HG03135 (cell line): ENCODE results near the gene SEMA6B.
"Not testable (repeated sequence)": the region's sequence is repeated elsewhere in the genome, so short reads cannot be mapped to it uniquely, and the experiment has no call there.

Experiments used
- ATAC-seq: cut with Tn5 transposase; IDR thresholded peaks from one replicate; pipeline ENCODE4 v1.9.1; 2021; ENCODE audit warnings: mild to moderate bottlenecking, moderate library complexity; ENCODE audit not compliant: unreplicated experiment

SEMA6B gene

DNA sequence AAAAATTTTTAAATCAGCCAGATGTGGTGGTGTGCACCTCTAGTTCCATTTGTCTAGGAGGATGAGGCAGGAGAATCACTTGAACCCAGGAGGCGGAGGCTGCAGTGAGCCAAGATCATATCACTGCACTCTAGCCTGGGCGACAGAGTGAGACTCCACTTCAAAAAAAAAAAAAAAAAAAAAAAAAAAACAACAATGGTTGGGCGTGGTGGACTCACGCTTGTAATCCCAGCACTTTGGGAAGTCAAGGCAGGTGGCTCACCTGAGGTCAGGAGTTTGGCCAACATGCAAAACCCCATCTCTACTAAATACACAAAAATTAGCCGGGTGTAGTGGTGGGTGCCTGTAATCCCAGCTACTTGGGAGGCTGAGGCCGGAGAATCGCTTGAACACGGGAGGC lies 32.1 kb downstream of the SEMA6B start:
- ATAC-seq: not testable (repeated sequence)

GRCh38 chr19:4525563-4526002 lies 33.9 kb downstream of the SEMA6B start:
- no peak for ATAC-seq

DNA sequence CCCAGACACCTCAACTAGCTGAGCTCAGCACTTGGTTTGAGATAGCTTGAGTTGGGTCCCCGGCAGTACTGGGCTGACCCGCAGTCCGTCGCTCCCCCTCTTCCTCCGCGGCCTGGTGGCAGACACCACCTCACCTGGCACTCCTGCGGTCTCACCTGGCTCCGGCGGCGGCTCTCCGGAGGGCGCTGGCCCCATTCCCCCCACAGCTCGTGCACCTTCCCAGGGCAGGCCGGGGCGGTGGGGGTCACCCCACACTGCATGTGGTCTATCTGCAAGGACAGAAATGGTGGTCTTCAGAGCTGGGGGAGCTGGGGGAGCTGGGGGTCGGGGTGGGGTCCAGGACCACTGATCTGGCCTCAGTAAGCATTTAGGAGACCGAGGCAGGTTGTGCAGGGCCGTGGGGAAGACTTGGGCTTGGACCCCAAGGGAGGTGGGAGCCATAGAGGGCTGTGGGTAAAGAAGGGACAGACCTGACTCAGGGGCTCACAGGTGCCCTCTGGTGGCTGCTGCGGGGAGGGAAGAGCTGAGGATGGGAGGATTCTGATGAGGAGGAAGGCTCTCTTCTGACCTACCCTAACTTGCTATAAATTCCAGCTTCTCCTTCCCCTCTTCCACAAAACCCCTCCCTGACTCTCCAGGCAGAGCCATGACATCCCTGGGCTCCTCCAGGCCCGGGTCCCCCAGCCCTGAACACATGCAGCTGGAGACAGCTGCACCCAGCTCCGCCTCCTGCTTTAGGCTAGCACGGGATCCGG lies 34.5 kb downstream of the SEMA6B start:
- ATAC-seq: no peak

DNA sequence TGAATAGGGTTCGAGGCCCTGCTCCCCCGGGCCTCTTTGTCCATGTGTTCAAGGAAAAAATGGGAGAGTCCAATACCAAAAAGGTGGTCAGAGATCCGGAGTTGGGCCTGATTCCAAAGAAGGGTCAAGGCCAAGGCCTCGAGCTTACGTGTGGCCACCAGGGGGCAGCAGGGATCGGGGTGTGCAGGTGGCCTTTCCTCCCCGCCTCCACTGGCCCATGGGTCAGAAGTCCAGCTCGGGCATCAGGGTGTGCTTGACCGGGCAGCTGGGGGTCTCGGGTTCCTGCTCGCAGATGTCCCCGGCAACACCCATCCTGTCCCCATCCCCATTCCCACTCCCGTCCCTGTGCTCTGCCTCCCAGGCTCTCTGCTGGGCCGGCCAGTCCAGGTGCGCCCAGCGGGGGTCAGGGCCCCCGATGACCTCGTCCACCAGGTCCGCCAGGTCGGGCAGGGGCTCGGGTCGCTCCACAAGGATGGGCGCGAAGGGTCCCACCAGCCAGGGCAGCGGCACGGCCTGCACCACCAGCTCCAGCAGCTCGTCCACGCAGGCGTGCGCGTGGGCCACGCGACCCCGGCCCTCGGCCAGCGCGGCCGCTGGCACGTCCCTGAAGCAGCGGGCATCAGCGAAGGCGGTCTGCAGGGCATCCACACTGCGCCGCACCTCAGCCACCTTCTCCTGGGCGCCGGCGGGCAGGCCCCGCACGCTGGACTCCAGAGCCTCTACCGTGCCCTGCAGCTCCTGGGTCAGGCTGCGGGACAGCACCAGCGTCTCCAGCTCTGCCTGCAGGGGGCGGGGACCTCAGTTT lies 36.0 kb downstream of the SEMA6B start:
- no peak for ATAC-seq

DNA sequence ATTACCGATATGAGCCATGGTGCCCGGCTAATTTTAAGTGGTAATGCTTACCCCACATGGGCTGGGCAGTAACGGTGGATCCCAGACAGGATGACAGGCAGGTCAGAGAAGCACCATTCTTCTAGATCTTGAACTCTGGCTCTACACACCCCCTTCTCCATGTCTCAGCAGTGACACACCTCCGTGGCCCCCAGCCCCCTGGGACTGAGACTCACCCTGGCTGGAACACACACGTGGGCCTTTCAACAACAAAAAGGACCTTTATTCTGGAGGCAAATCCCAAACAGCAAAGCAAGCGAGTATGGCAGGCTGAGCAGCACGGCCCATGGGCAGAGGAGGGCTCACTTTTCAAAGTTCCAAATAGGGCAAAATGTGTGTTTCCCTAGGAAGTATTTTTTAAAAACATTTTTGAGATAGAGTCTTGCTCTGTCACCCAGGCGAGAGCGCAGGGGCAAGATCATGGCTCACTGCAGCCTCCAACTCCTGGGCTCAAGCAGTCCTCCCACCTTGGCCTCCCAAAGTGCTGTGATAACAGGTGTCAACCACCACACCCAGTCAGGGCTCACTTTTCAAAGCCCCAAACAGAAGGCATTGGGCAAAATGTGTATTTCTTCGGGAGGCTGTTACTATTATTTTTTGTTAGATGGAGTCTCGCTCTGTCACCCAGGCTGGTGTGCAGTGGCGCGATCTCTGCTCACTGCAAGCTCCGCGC lies 37.0 kb downstream of the SEMA6B start:
- ATAC-seq: no peak

DNA sequence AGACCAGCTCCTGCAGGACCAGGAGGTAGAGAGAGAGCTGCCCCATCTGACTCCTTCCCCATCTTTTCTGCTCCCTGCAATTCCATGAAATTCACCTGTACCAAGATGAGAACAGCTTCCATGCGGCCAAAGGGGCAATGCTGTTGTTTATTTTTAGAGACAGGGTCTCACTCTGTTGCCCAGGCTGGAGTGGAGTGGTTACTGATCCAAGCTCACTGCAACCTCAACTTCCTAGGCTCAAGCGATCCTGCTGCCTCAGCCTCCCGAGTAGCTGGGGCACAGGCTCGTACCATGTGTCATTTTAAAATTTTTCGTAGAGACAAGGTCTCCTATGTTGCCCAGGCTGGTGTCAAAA lies 37.6 kb downstream of the SEMA6B start:
- ATAC-seq: no peak

DNA sequence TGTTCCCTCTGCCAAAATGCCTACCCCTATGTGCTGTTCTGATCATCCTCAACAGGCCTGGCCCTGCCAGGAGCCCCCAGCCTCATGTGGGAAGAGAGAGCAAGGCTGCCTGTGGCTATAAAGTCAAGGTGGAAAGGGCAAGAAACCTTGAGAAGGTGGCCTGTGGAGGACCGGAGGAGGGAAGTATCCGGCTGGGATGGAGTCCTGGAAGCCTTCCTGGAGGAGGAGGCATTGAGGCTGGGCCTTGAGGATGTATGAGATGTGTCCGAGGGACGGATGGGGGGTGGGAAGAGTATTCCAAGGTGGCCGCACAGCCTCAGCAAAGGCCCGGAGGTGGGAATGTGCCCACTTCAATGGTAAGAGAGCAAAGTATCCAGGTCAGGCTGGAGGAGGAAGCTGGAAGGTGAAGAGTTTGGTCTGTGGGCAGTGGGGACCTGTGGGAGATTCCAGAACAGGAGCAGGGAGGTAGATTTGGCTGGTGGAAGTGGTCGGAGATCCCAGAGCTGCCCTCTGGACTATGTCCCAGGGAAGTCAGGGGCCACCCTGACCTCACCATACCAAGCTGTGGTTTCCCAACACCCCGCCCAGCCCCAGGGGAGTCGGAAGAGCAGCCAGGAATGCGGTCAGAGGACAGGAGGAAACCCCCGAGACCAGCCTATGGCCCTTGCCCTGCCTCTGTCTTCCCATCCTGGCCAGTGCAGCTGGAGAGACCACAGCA lies 38.2 kb downstream of the SEMA6B start:
- ATAC-seq: no peak

DNA sequence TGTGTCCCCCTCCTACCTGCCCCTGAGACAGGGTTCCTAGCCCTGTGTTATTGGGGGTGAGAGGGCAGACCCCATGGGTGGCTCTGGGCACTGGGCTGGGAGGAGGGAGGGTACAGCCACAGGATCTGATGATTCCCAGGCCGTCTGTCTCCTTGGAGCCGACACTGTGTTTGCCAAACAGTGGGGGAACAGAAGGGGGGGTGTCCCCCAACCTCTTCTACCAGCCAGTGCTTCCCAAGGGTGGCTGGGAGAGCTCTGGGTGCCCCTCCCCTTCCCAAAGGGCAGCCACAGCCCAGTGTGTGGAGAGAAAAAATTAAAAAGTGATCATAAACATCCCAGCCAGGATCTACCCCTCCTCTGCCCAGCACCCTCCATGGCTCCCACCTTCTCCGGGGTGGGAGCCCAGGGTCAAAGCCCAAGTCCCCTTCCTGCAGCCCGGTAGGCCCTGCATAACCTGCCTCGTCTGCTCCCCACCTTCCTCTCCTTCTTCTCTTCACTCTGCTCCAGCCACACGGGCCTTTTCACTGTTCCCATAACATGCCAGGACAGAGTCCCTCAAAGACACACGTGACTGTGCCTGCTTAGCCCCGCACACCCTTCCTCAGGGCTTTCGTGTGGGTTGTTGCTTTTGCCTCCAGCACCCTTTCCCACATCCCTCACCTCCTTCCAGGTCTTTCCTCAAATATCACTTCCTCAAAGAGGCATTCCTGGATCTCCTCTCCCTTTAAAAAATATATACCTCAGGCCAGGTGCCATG lies 39.8 kb downstream of the SEMA6B start:
- no peak for ATAC-seq

DNA sequence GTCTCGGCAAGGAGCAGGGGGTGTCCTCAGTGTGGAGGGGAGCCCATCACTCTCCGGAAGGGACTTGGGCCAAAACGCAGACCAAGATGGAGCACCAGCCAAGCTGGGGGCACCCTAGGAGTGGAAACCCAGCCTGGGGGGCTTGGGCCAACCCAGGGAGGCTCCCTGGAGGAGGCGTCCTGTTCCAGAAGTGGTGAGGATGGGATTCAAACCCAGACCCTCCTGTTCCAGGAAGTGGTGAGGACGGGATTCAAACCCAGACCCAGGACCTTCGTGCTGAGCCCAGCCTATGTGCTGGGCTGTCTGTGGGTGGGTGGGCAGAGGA lies 40.4 kb downstream of the SEMA6B start:
- no peak for ATAC-seq

GRCh38 chr19:4518345-4519171 lies 40.9 kb downstream of the SEMA6B start, which contains the start of gene PLIN4:
Gene PLIN4, minus strand, starts transcription at chr19:4518486. Its CDS starts 214 bp downstream, at chr19:4518272.
- ATAC-seq: no peak

- no peak for ATAC-seq
Observed at GRCh38 chr19:4517451-4518057, 41.9 kb downstream of the SEMA6B start.

GRCh38 chr19:4516939-4517300 lies 42.6 kb downstream of the SEMA6B start:
- no peak for ATAC-seq

DNA sequence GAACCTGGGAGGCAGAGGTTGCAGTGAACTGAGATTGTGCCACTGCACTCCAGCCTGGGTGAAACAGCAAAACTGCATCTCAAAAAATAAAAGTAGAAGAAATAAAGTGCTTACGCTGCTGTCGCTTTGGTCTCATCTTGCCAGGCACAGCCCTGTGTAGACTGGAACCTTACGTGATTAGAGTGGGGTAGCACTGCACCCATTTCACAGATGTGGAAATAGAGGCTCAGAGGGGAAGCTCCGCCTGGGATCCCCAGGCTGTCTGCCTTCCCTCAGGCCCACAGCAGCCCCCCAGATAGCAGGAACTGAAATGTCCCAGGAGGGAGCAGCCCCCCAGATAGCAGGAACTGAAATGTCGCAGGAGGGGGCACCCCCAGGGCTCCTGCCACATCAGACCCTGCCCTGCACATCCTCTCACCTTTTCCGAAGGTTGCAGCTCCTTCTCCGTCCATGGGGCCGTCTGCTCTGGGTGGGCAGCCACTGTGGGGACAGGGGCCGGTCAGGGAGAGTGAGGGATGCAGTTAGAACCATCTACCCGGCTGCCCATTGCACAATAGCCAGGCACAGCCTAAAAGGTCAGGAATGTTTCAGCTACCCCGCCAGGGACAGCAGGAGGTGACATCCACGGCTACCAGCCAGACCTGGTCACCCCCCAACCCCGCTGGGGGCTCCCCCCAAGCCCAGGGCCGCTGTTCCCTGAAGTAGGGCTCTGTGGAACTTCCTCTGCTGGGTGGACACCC lies 43.1 kb downstream of the SEMA6B start:
- ATAC-seq: no peak

GRCh38 chr19:4515732-4516131 lies 43.8 kb downstream of the SEMA6B start:
- no peak for ATAC-seq

DNA sequence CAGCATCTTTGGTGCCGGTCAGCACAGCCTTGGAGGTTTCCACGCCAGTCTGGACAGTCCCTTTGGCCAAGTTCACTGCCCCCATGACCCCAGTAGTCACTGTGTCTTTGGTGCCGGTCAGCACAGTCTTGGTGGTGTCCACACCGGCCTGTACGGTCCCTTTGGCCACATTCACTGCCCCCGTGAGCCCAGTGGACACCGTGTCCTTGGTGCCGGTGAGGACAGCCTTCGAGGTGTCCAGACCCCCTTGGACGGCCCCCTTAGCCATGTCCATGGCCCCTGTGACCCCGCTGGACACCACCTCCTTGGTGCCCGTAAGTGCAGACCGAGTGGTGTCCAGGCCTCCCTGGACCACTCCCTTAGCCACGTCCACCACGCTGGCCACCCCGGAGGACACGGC lies 46.2 kb downstream of the SEMA6B start:
- no peak for ATAC-seq

- no peak for ATAC-seq
Observed at GRCh38 chr19:4512070-4512469, 47.4 kb downstream of the SEMA6B start.

GRCh38 chr19:4511300-4512054 lies 48.0 kb downstream of the SEMA6B start:
- no peak for ATAC-seq
